Ammon's horn (tissue), 1 donor: ENCODE results near the gene TBC1D24.
"Not testable (repeated sequence)": the region's sequence is repeated elsewhere in the genome, so short reads cannot be mapped to it uniquely, and the experiment has no call there.

Experiments
- DNase-seq: peaks from one replicate; pipeline ENCODE4 v3.0.0-alpha.2; 2016; ENCODE audit warnings: low spot score

TBC1D24 gene

DNA sequence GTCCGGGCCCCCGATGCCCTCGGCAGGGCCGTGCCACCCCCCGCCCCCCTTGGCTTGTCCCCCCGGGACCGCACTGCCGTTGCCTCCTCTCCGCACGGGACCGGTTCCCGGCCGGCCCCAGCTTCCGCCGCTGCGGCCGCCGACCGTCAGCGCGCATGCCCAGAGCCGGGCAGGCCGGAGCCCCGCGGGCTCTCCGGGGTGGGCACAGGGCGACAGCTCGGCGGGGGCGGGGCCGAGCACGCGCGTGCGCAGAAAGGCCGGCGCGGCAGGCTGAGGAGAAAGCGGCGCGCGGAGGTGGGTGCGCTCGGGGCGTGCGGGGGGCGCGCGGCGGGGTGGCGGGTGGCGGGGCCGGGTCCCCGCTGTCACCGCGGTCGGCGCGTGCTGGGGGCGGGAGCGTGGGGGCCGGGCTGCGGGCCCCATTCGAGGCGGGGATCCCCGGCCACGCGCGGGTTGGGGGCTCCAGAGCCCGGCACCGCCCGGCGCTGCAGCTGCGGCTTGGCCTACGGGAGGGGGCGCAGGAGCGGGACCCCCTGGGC lies at the start of gene TBC1D24:
TBC1D24 (plus strand) TSS at position 251 of the 536 bp plus-strand sequence. CDS start 21,022 bp downstream, outside the sequence.
- DNase-seq: peak; percentile 85

- DNase-seq: no peak
Observed at GRCh38 chr16:2425825-2426430, 49.0 kb upstream of the TBC1D24 start.

DNA sequence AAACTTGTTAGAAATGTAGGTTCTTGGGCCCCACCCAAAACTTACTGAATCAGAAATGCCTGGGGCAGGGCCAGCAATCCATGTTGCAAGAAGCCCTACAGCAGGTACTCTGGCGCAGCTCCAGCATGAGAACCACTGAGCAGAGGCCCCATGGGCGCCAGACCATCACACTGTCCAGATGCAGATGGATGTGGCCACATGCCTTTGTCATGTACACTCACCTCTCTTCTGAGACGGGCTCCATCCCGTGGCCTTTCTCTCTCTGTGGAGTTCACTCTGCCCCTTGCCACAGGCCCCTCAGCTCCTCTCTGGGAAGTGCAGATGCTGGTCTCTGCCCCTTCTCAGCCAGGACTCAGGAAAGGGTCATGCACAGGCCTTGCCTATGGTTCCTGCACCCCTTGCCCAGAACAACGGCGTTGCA lies 48.0 kb upstream of the TBC1D24 start:
- no peak for DNase-seq

- no peak for DNase-seq
Observed at GRCh38 chr16:2427526-2427925, 47.4 kb upstream of the TBC1D24 start.

GRCh38 chr16:2428051-2428783 lies 46.7 kb upstream of the TBC1D24 start:
- DNase-seq: no peak

GRCh38 chr16:2428784-2429033 lies 46.2 kb upstream of the TBC1D24 start:
- no peak for DNase-seq

DNA sequence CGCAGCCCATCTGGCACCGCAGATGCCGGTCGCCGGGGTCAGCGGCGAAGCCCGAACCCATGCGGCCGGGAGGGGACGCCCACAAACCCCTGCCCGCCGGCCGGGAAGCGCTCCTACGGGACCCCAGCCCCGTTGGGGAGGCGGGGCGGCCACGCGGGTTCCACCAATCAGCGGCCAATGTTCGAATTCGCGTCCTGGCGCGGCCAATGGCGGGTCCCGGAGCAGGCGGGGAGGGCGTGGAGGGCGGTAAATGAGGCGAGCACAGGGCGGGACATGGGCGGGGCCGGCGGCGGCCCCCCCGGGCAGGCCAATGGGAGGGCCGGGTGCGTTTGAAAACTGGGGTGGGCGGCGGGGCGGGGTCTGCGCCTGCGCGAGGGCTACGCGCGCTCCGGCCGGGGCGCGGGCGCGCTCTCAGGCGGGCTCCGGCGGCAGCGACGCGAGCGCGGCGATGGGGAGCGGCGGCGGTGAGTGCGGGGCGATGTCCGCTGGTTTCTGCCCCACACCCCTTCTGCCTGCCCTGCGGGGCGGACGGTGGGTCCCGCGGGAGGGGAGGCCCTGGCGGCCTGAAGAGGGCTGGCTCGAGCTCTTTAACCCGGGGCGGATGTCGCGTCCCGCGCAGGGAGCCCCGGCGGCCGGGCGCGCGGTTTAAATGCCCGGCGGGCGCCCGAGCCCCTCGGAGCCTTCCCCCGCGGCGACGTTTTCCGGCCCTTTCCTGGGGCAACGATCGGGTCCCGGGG lies 45.7 kb upstream of the TBC1D24 start, which contains the start of gene CCNF:
CCNF (plus strand) TSS at position 414 of the 737 bp plus-strand sequence; CDS start at position 449, 35 bp downstream.
- DNase-seq: peak; percentile 97

- peak; percentile 36 for DNase-seq
Observed at GRCh38 chr16:2429771-2430663, 44.9 kb upstream of the TBC1D24 start.

- no peak for DNase-seq
Observed at GRCh38 chr16:2432286-2432685, 42.6 kb upstream of the TBC1D24 start.

GRCh38 chr16:2432801-2433505 lies 42.0 kb upstream of the TBC1D24 start:
- DNase-seq: no peak

- DNase-seq: not testable (repeated sequence)
Observed at GRCh38 chr16:2435236-2435635, 39.7 kb upstream of the TBC1D24 start.

GRCh38 chr16:2436110-2436509 lies 38.8 kb upstream of the TBC1D24 start:
- DNase-seq: no peak

DNA sequence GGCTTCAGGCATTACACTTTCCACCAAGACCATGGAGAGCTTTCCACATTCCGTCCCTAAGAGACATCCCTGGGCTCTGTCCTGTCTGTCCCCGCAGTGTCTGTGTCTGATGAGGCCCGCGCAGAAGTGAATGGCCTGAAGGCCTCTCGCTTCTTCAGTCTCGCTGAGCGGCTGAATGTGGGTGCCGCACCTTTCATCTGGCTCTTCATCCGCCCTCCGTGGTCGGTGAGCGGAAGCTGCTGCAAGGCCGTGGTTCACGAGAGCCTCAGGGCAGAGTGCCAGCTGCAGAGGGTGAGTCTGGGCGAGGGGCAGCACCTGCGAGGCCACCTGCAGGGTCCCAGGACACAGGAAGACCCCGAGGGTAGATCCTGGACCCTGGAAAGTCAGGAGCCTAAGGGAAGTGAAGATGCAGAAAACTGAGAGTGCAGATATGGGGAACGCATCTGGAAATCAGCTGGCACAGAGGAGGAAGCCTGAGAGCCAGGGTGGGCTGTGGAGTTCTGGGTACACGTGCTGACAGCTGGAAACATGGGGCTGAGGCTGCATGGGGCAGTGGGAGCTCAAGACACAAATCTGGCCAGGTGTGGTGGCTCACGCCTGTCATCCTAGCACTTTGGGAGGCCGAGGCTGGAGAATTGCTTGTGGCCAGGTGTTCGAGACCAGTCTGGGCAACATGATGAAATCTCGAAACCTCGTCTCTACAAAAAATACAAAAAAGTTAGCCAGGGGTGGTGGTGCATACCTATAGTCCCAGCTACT lies 37.7 kb upstream of the TBC1D24 start:
- DNase-seq: no peak

DNA sequence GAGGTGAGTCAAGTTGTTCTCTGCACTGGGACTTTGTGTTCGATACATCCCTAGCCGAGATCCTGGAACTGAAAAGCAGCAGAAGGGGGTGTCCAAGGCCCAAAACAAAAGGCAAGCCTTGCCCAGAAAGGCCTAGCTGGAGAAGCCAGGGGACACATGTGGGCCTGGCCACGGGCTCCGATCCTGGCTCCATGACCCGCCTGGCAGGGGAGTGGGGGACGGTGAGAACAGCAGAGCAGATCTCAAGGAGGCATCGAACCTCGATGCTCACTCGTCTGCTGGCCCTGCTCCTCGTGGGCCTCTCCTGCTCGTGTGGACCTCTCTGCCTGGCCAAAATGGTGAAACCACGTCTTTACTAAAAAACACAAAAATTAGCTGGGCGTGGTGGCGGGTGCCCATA lies 36.8 kb upstream of the TBC1D24 start:
- DNase-seq: no peak

GRCh38 chr16:2439598-2439997 lies 35.3 kb upstream of the TBC1D24 start:
- no peak for DNase-seq

GRCh38 chr16:2441143-2441804 lies 33.7 kb upstream of the TBC1D24 start:
- not testable (repeated sequence) for DNase-seq

DNA sequence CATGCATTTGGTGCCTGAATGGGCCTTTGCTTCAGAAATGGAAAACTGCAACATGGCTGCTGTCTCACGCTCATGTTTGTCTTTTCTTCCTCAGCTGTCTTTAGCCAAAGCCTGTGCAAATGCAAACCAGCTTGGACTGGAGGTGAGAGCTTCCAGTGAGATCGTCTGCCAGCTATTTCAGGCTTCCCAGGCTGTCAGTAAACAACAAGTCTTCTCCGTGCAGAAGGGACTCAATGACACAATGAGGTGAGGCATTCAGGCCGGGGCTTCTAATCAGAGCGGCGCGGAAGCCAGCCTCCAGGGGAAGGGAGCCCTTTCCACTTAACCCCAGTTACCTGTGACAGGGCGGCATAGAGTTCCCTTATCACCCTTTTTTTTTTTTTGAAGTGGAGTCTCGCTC lies 31.4 kb upstream of the TBC1D24 start:
- no peak for DNase-seq

DNA sequence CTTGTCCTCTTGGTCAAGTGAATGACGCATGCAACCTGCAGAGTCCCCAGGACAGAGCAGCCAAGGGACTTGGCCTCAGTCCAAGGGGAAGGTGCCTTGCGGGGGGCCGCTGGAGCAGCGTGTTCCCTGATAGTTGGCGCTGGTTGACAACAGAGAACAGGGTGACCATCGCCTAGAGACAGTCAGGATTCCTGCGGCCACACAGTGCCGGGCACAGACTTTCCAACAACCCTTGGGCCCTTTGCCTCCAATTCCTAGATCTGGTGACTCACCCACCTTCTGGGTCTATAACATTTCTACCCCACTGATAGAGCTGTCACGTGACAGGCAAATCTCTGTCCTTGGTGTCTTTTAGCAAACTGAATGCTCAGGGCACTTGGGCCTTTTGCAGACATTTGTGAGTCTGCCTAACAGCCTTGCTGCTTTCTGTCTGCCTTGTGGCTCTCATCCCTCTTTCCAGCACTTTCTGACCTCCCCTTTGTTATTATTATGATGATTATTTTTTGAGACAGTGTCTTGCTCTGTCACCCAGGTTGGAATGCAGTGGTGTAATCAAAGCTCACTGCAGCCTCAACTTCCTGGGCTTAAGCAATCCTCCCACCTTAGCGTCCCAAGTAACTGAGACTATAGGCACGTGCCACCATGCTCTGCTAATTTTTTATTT lies 26.9 kb upstream of the TBC1D24 start:
- DNase-seq: no peak

DNA sequence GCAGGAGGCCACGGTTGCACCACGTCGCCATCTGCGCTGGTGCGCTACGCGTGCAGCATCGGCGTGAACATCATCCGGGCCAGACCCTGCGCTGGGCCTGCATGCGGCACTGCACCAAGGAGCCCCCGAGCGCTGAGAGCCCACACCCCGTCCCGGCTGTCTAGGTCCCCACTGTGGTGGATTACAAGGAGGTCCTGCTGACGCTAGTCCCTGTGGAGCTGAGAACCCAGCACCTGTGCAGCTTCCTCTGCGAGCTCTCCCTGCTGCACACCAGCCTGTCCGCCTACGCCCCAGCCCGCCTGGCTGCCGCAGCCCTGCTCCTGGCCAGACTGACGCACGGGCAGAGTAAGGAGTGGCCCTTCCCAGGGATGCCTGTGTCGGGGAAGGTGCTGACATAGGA lies 25.8 kb upstream of the TBC1D24 start:
- DNase-seq: no peak
